Mononuclear cell (primary cell): ENCODE measurements around the gene INCENP. TPM values are rescaled to one million over a fixed set of nuclear protein-coding genes. Genes with fewer than 3 reads are reported as not detected.
"Not testable (repeated sequence)": the region's sequence is repeated elsewhere in the genome, so short reads cannot be mapped to it uniquely, and the experiment has no call there.

Experiments used
- H3K27me3 ChIP-seq: 2 replicates; pipeline ENCODE4 v1.6.0; 2011; ENCODE audit warnings: low read length, control low read depth; ENCODE audit not compliant: insufficient read depth
- H3K4me1 ChIP-seq: 2 replicates; pipeline ENCODE4 v1.5.1; 2011; ENCODE audit warnings: mild to moderate bottlenecking, low read length, control low read depth; ENCODE audit not compliant: insufficient read depth
- H3K4me3 ChIP-seq: 2 replicates; pipeline ENCODE4 v1.5.1; 2011; ENCODE audit warnings: mild to moderate bottlenecking, low read length, moderate library complexity
- H3K9me3 ChIP-seq: 2 replicates; pipeline ENCODE4 v1.5.1; 2011; ENCODE audit warnings: low read depth, mild to moderate bottlenecking, control low read depth, low read length
- total RNA-seq: library from RNA; depleted of rRNA; stranded (reverse); fragments of >200 nt; gene quantifications from one replicate; pipeline ENCODE4 v1.2.3, GENCODE V29; 2012

INCENP gene
- total RNA-seq: 10.3 TPM

DNA sequence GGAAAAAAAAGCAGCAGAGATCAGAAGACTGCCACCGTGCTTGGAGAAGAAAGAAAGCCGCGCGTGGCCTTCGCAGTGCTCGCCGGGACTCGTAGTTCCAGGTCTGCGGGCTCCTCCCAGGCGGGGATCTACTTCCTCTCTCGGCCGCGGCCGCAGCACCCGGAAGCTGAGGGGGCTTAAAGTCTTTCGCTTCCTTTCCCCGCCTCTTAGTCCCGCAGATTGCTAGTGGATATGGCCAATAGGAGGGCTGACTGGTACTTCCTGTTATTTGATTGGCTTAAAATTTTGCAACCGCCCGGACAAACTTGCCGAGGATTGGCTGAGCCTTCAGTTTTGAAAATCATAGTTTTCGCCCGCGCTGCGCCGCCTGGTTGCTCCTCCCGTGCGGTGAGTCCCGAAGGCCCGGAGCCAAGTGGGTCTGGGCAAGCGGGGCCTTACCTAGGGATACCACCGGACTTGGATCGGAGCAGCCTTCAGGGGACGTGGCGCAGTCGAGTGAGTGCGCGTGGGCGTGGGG lies at the start of gene INCENP:
INCENP (plus strand) TSS at position 343 of the 517 bp plus-strand sequence. CDS start 4,151 bp downstream, outside the sequence.
- Histone ChIP-seq H3K4me3 (peak within 1 kb of the TSS; percentile 92), H3K27me3 (no peaks in the 10 kb centered on the region), H3K4me1 (peaks cover 27% of the 10 kb centered on the region), H3K9me3 (no peaks in the 10 kb centered on the region)

DNA sequence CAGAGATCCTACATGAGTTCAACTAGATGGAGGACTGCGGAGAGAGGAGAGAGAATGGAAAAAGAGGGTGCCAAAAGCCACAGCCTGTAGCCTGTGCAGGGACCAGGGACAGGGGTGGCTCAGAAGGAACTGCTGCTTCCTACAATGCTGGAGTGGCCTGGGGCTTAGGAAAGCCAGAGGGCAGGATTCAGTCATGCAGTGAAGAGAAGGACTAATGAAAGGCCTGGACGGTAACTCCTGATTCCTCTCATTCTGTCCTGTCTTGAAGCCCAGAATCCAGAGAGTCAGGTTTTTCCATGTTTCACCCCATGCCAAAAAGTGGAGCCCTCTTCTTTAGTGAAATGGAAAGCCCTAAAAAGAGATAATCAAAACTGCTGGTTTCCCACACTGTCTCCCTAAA lies 48.4 kb upstream of the INCENP start:
- Histone ChIP-seq H3K27me3 (no peaks in the 10 kb centered on the region), H3K4me3 (no peak overlapping the region), H3K9me3 (no peaks in the 10 kb centered on the region), H3K4me1 (no peaks in the 10 kb centered on the region)

DNA sequence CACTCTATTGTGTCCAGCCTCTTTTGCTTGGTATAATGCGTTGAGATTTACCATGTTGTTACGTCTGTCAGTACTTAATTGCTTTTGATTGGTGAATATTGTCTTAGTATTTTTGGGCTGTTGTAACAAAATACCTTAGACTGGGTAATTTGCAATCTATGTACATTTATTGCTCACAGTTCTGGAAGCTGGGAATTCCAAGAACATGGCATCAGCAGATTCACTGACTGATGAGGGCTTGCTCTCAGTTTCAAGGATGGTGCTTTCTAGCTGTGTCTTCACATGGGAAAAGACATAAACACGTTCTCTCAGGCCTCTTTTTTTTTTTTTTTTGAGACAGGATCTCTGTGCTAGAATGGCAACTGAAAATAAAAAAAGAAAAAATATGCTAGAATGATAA lies 46.7 kb upstream of the INCENP start:
- Histone ChIP-seq H3K4me3 (no peak overlapping the region), H3K9me3 (no peaks in the 10 kb centered on the region), H3K27me3 (no peaks in the 10 kb centered on the region), H3K4me1 (peaks cover 8% of the 10 kb centered on the region)

DNA sequence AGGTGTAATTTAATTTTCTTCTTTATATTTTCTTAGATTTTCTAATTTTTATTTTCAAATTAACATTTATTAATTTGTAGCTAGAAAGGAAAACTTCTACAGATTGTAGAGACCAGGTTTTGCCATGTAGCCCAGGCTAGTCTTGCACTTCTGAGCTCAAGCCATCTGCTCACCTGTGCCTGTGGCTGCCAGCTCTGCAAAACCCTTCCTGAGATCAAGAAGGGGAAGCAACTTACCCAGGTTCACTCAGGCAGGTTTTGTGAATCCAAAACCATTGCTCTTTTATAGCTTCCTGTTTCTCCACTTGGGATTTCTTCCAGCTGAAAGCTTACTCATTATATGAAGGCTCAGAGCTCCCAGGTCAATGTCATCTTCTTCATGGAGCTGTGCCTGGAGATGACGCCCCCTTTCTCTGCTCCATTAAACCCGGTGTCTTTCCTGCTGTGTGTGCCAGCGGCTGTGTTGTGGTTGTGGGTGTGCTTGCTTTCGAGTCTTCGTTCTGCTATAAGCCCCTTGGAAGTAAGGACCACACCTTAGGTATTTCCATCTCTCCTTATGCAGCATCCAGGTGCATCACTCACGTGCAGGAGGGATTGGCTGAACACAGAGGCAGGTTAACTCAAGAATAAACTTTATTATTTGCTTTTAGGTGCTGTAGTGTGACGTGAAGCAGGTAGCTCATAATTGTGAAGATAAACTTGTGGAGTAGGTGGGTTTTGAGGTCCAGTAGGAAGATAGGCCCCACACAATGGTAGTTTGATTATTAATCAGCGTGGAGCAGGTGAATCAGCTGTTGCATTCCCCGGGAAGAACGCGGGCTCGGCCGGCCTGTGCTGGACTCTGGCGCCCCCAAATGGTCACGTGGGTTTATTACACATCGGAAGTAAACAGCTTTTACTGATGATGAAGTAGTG lies 42.2 kb upstream of the INCENP start:
- no peak overlapping the region for H3K4me3 ChIP-seq
- peaks cover 8% of the 10 kb centered on the region for H3K4me1 ChIP-seq
- H3K9me3 ChIP-seq: no peaks in the 10 kb centered on the region

DNA sequence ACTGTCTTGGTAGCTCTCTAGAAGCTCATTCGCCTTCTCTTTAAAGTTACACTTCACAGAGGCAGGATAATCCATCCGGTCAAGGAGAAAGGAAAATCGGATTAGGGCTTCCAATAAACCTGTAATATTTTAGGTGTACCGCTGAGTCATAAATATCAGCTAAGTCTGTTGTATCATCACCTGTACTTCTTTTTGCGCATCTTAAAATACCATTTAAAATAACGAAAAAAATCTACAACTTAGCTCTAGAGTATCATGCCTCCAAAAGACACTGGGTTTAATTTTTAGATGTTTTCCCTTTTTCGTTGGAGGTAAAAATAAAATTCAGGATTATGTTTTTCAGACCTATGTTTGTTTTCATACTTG lies 41.5 kb upstream of the INCENP start:
- Histone ChIP-seq H3K9me3 (no peaks in the 10 kb centered on the region), H3K4me1 (peaks cover 8% of the 10 kb centered on the region), H3K27me3 (no peaks in the 10 kb centered on the region), H3K4me3 (no peak overlapping the region)

More for the DNA sequence above, 42.2 kb upstream of the INCENP start:
- no peaks in the 10 kb centered on the region for H3K27me3 ChIP-seq

DNA sequence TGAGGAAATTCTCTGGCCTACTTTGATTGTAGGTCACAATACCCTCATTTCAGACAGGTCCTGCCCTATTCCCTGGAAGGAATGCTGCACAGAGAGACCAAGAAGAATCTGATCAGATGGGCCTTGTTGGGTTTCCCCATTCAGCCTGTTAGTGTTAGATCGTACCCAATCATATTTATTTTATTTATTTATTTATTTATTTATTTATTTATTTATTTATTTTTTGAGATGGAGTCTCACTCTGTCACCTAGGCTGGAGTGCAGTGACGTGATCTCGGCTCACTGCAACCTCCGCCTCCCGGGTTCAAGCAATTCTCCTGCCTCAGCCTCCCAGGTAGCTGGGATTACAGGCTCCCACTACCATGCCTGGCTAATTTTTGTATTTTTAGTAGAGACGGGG lies 39.0 kb upstream of the INCENP start:
- H3K4me1 ChIP-seq, H3K9me3 ChIP-seq, H3K4me3 ChIP-seq, H3K27me3 ChIP-seq: not testable (repeated sequence)

DNA sequence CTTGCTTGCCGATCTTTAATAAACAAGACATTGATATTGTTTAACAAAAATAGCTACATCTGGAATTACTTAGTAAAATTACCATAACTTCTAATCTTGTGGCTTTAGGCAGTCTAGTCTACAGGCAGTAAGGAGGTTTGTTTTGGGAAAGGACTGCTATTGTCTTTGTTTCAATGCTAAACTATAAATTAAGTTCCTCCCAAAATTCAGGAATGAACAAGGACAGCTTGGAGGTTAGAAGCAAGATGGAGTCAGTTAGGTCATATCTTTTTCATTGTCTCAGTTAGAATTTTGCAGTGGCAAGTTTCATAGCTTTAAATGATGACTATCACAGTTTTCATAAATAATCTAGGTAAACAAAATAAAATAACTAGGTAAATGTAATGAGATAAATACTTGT lies 36.1 kb upstream of the INCENP start:
- no peaks in the 10 kb centered on the region for H3K4me1 ChIP-seq
- H3K4me3 ChIP-seq: no peak overlapping the region
- no peaks in the 10 kb centered on the region for H3K27me3 ChIP-seq
- peaks cover 9% of the 10 kb centered on the region for H3K9me3 ChIP-seq

DNA sequence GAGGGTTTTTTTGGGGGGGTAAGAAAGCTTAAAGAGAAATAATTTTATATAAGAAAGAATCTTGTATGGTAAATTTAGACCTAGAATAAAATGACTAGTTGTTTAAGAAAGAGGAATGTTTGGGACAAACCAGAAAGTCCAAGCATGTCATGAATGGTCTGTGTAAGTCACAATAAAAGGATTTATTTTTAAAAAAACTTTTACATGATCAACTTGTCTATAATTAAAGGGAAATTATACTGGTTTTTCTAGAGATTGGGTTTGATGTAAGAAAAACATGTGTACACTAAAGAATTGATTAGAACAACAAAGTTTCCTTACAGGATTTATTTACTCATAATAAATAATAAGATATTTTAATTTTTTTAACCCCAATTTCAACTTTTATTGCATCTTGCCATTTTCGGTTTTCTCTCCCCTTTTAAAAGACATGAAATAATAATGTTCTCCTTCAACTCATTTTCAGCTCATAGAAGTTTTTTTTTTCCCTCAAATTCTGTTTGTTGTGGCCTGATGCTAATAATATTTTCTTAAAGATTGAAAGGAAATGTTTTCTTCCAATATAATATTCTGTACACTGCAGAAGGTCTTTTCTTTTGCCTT lies 35.4 kb upstream of the INCENP start:
- peaks cover 9% of the 10 kb centered on the region for H3K9me3 ChIP-seq
- H3K27me3 ChIP-seq: no peaks in the 10 kb centered on the region
- H3K4me3 ChIP-seq: no peak overlapping the region
- H3K4me1 ChIP-seq: no peaks in the 10 kb centered on the region

DNA sequence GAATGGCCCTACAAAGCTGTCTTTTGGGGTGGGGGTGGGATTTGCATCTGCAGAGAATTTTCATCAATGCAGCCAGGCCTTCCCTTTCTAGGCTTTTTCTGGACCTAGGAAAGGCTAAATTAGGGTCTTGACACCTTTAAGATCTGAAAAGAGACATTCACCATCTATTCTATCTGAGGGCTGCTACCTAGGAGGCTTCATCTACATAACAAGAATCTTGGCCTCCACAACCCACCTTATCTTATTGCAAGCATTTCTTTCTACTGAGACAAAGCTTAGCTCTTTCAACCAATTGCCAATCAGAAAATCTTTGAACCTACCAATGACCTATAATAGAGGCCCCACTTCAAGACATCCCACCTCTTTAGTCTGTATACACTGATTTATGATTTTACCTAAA lies 20.7 kb upstream of the INCENP start:
- H3K4me3 ChIP-seq: no peak overlapping the region
- H3K4me1 ChIP-seq: peaks cover 12% of the 10 kb centered on the region
- H3K9me3 ChIP-seq: no peaks in the 10 kb centered on the region
- no peaks in the 10 kb centered on the region for H3K27me3 ChIP-seq

DNA sequence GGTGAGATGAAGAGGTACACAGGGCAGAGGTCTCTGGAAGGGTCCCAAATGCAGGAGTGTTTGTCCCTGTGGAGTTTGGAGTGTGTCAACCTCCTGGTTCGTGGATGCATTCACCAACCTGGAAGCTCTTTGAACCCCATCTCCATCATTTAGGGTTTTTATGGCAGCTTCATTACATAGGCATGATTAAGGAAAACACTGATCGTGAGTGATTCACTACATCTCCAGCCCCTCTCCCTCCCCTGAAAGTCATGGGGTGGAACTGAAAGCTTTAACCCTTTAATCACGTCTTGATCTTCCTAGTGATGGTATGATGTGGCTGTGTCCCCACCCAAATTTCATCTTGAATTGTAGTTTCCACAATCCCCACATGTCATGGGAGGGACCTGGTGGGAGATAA lies 19.8 kb upstream of the INCENP start:
- Histone ChIP-seq H3K27me3 (no peaks in the 10 kb centered on the region), H3K9me3 (no peaks in the 10 kb centered on the region), H3K4me1 (peaks cover 12% of the 10 kb centered on the region), H3K4me3 (no peak overlapping the region)

DNA sequence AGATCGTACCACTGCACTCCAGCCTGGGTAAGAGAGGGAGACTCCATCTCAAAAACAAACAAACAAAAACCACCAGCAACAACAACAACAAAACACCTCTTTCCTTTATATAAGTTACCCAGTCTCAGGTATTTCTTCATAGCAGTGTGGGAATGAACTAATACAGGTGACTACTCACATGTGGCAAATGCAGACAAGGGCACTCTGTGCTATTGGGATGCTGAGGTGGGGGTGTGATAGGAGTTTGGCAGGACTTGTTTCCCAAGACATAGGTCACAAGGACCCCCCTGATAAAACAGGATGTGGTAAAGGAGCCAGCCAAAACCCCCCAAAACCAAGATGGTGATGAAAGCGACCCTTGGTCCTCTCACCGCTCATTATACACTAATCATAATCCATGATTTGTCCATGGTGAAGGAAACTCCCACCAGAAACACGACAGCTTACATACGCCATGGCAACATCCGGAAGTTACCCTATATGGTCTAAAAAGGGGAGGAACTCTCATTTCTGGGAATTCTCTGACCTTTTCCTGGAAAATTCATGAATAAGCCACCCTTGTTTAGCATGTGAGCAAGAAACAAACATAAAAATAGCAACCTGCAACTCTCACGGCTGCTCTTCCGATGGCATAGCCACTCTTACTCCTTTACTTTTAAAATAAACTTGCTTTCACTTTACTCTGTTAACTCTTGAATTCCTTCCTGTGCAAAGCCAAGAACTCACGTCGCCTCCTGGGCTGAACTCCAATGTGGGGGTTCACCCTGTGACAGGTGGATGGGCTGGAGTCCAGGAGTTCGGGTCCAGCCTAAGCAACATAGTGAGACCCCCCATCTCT lies 18.8 kb upstream of the INCENP start:
- no peak overlapping the region for H3K4me3 ChIP-seq
- H3K27me3 ChIP-seq: no peaks in the 10 kb centered on the region
- H3K4me1 ChIP-seq: peaks cover 12% of the 10 kb centered on the region
- H3K9me3 ChIP-seq: no peaks in the 10 kb centered on the region

DNA sequence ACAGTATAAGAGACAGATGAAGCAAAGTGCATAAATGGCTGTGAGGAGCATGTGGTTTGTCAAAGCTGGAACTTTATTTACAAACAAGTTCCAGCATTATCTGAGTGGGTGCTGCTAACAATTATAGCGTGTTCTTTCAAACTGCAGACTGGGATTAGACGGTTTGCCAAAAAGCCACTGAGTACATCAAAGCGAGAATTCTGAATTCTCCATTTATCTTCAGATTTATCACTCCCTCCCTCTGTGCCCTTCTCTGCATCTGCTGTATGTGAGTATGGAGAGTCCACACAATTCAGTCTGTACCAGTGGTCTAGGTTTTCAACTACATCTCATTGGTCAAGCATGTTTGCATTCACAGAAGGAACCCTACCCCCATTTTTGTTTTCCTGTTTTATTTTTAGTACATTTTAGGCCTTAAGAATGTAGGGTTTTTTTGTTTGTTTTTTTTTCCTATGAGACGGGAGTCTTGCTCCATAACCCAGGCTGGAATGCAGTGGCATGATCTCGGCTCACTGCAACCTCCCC lies 18.1 kb upstream of the INCENP start:
- Histone ChIP-seq H3K9me3 (no peaks in the 10 kb centered on the region), H3K4me1 (peaks cover 12% of the 10 kb centered on the region), H3K27me3 (no peaks in the 10 kb centered on the region), H3K4me3 (no peak overlapping the region)

DNA sequence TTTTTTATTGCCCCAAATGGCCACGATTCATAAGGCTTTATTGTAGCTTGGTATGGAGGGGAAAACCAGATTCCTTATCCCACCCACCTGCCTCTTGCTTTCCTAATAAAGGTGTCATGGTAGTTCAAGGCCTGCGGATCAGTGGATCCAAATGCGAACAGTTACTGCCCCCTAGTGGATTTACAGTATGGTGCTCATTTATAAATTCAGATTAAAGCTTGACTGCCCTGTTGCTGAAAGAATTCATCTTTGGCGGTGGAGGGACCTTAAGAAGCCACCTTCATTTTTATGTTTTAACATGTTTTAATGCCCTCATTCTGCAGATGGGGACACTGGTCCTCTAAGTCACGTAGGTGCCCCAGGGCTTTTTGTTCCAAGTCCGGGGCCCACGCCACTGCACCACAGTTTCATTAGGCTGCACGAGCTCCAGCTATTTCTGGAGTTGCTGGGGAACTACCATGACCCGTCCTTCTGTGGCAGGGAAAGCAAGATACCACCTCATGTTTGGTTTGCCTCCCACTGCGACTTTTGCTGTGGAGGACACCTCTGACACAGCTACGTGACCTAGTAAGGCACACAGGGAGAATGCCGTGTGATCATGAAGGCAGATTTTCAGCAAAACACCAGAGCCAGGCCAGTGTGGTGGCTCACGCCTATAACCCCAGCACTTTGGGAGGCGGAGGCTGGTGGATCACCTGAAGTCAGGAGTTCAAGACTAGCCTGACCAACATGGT lies 15.6 kb upstream of the INCENP start:
- Histone ChIP-seq H3K4me3 (no peak overlapping the region), H3K4me1 (peaks cover 19% of the 10 kb centered on the region), H3K27me3 (no peaks in the 10 kb centered on the region), H3K9me3 (no peaks in the 10 kb centered on the region)

DNA sequence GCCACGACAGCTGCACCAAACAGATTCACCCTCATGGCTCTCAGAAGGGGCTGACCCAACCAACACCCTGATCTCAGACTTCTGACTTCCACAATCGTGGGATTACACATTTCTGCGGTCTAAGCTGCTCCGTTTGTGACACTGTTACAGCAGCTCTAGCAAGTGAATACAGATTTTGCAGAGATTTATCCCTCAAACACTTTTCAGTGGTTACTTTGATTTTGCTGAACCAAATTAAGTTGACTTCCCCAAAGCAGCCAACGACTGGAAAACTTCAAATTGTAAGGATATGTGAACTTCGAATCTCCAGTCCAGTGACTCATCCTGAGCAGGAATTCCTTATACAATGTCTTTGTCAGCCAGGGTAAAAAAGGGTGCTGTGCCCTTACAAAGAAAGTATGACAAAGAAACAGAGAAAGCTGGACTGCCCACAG lies 14.8 kb upstream of the INCENP start:
- Histone ChIP-seq H3K27me3 (no peaks in the 10 kb centered on the region), H3K4me1 (peaks cover 19% of the 10 kb centered on the region), H3K9me3 (no peaks in the 10 kb centered on the region), H3K4me3 (no peak overlapping the region)
